Measurements from ENCODE around the gene RUNDC1.

DNA sequence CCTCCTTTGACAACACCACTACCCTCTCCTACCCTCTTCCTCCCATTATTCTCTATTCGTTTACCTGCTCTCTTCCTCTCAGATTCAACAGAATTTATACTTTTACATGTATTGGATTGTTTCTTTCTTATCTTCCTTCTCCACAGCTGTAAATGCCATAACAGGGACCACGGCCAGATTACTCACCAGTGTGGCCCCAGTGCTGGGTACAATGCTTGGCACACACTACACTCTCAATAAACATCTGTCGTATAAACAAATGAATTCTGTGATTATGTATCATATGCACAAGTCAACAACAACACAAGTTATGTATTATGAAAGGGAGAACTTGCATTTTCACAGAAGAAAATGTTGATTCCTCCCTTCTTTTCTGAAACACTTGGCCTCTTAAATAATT is 36.2 kb upstream of the RUNDC1 start:
- TF ChIP-seq YY1 (IDR thresholded peaks at IDR 0.05; ENCODE audit: insufficient read depth, insufficient read length): no peak
- no peak for TF ChIP-seq SUZ12 (IDR thresholded peaks at IDR 0.05; ENCODE audit: extremely low read depth, insufficient read depth, insufficient read length)

All from NT2/D1 (cell line).